ENCODE results near the gene ZNF3.
A peak's percentile ranks its signal among the peaks of the same experiment; 100 is the strongest.

ZNF3 gene

GRCh38 chr7:100119072-100119969 lies 37.8 kb upstream of the ZNF3 start, which contains the start of the genes CNPY4 and TAF6:
TSS of gene CNPY4 (plus strand) at chr7:100119634. CDS start at chr7:100119745, 111 bp downstream.
TSS of gene TAF6 (minus strand) at chr7:100119358. CDS start at chr7:100114209, 5,149 bp downstream.
- in situ Hi-C loops (cut with HindIII; ENCODE audit: low sequenced_read_pairs) = no loop called here
- peak within 1 kb of the TSS; percentile 81 for H3K4me3 ChIP-seq (ENCODE audit: low read depth, low read length)
- DNase-seq (ENCODE audit: low read depth) = peak; percentile 92
- TF ChIP-seq CTCF (IDR thresholded peaks at IDR 0.05; ENCODE audit: low read depth, low read length, missing control alignments) = no peak

GRCh38 chr7:100118388-100119071 lies 37.0 kb upstream of the ZNF3 start:
- in situ Hi-C loops (cut with HindIII; ENCODE audit: low sequenced_read_pairs) = no loop called here
- H3K4me3 ChIP-seq (ENCODE audit: low read depth, low read length) = peak overlapping the region; percentile 81
- TF ChIP-seq CTCF (IDR thresholded peaks at IDR 0.05; ENCODE audit: low read depth, low read length, missing control alignments) = no peak
- no peak for DNase-seq (ENCODE audit: low read depth)

GRCh38 chr7:100115026-100115425 lies 33.5 kb upstream of the ZNF3 start:
- no peak for DNase-seq (ENCODE audit: low read depth)
- no peak for TF ChIP-seq CTCF (IDR thresholded peaks at IDR 0.05; ENCODE audit: low read depth, low read length, missing control alignments)
- H3K4me3 ChIP-seq (ENCODE audit: low read depth, low read length) = no peak overlapping the region
- in situ Hi-C loops (cut with HindIII; ENCODE audit: low sequenced_read_pairs) = no loop called here

- no peak for TF ChIP-seq CTCF (IDR thresholded peaks at IDR 0.05; ENCODE audit: low read depth, low read length, missing control alignments)
- in situ Hi-C loops (cut with HindIII; ENCODE audit: low sequenced_read_pairs) = no loop called here
- H3K4me3 ChIP-seq (ENCODE audit: low read depth, low read length) = no peak overlapping the region
- DNase-seq (ENCODE audit: low read depth) = no peak
Measured at GRCh38 chr7:100111914-100112313, 30.4 kb upstream of the ZNF3 start.

GRCh38 chr7:100111156-100111555 lies 29.6 kb upstream of the ZNF3 start:
- no peak overlapping the region for H3K4me3 ChIP-seq (ENCODE audit: low read depth, low read length)
- DNase-seq (ENCODE audit: low read depth) = no peak
- TF ChIP-seq CTCF (IDR thresholded peaks at IDR 0.05; ENCODE audit: low read depth, low read length, missing control alignments) = no peak
- in situ Hi-C loops (cut with HindIII; ENCODE audit: low sequenced_read_pairs) = no loop called here

GRCh38 chr7:100109521-100110163 lies 28.1 kb upstream of the ZNF3 start:
- in situ Hi-C loops (cut with HindIII; ENCODE audit: low sequenced_read_pairs) = no loop called here
- no peak for DNase-seq (ENCODE audit: low read depth)
- TF ChIP-seq CTCF (IDR thresholded peaks at IDR 0.05; ENCODE audit: low read depth, low read length, missing control alignments) = no peak
- H3K4me3 ChIP-seq (ENCODE audit: low read depth, low read length) = no peak overlapping the region
